ENCODE measurements around the gene ZHX3. TPM values are rescaled to one million over a fixed set of nuclear protein-coding genes. Genes with fewer than 3 reads are reported as not detected.

ZHX3 gene
- total and polyA plus RNA-seq, 9 of the 15 experiments (the other 6 are each of a cell fraction or from before 2014, with no cell fraction given) = 0.80 to 14.6 (median 4.9) TPM

DNA sequence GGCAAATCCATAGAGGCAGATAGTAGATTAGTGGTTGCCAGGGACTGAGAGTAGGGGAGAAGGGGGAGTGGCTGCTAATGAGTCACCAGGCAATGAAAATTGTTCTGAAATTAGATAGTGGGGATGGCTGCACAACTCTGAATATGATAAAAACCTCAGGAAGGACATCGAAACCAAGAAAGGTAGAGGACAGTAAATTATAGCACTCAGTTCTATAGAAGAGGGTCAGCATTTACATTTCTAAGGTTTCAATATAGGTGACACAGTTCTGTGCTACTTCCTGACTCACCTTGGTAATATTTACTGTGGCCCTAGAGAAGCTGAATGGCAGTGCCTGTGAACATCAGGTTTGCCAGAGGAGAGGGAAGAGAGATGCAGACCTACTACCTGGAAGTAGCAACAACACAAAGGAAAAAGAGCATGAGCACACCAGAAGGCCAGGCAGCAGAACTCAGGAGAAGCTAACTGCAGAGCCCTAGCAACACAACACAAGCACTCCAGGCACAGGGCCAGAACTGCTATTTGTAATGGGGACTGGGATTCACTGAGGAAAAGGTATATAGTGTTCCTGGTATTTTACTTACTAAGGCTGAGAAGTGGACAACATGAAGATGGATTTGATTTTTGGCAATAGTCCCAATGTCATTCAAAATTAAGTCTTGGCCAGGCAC is 104.2 kb downstream of the ZHX3 start:
- no peak overlapping the region for H3K4me3 ChIP-seq
- H3K27ac ChIP-seq (ENCODE audit: extremely low read depth, low read depth, low read length) = no peak overlapping the region
- peaks cover 0 to 7% of the 10 kb centered on the region in 2 experiments; a peak in 2 of 5 replicates for H3K4me1 ChIP-seq (replicated peaks in 1 of 2; ENCODE audit: control insufficient read depth in 2 of 2, insufficient read depth in 2 of 2, low read length in 2 of 2)
- no peak for FAIRE-seq
- H3K4me2 ChIP-seq (ENCODE audit: insufficient read depth, low read length) = no peak overlapping the region
- no peaks in the 10 kb centered on the region for H3K36me3 ChIP-seq (ENCODE audit: control insufficient read depth, insufficient read depth, low read length)
- in situ Hi-C loops (cut with MboI) = no loop called here
- H4K20me1 ChIP-seq (replicated peaks; ENCODE audit: control insufficient read depth, insufficient read depth, low read length) = no peaks in the 10 kb centered on the region
- no peaks in the 10 kb centered on the region for H3K9me1 ChIP-seq (ENCODE audit: control insufficient read depth, insufficient read depth, low read length)
- no peaks in the 10 kb centered on the region for H3K27me3 ChIP-seq (ENCODE audit: control insufficient read depth in 2 of 2, insufficient read depth in 2 of 2, low read length in 2 of 2)
- H2AFZ ChIP-seq (ENCODE audit: low read depth, low read length) = no peak overlapping the region
- no peak overlapping the region for H3K9ac ChIP-seq (ENCODE audit: insufficient read depth in 1 of 2, low read depth in 2 of 2, low read length in 2 of 2)
- peak; percentile 72 for ATAC-seq
- BruUV-seq (replicated peaks) = no TSS peak
- H3K9me3 ChIP-seq (replicated peaks; ENCODE audit: control insufficient read depth, insufficient read depth, low read depth, low read length) = no peaks in the 10 kb centered on the region
- 0% methylated on average over 1 of the region's 1 CpG for WGBS (ENCODE audit: insufficient coverage, low coverage, missing lambda C conversion rate)
- DNase-seq (ENCODE audit: extremely low read depth in 1 of 4, low spot score in 3 of 4) = peak in 1 of 4 experiments; percentile 24
- CTCF ChIA-PET (ENCODE audit: low intra/inter-chr PET ratio) = no interaction called here
- H3K79me2 ChIP-seq (ENCODE audit: control insufficient read depth, insufficient read depth, low read length) = no peaks in the 10 kb centered on the region
- POLR2A ChIA-PET = interaction anchor here (1.4 kb wide), 1 partner anchor 11 kb away, joined by 4 read pairs; no protein-coding TSS in a partner anchor
- intact Hi-C loops (cut with micrococcal nuclease) = no loop called here
- TF ChIP-seq FOSL1 (tag; conservative IDR thresholded peaks at IDR 0.05) = peak; percentile 69
- no peak for TF ChIP-seq FUS (optimal IDR thresholded peaks at IDR 0.05; ENCODE audit: low read depth, low read length)
- no peak for TF ChIP-seq SMARCE1 (IDR thresholded peaks at IDR 0.05)
- peak; percentile 31; the same call in 1 of the 2 replicates for TF ChIP-seq DPF2 (IDR thresholded peaks at IDR 0.05)
- TF ChIP-seq ZNF143 (CRISPR knock-in tag; IDR thresholded peaks at IDR 0.05) = no peak
- no peak for TF ChIP-seq ZBTB1 (CRISPR knock-in tag; IDR thresholded peaks at IDR 0.05; ENCODE audit: borderline replicate concordance, low read depth)
- peak; percentile 40 for TF ChIP-seq ARID1B (IDR thresholded peaks at IDR 0.05)
- peak; percentile 94 for TF ChIP-seq PRDM10 (IDR thresholded peaks at IDR 0.05; ENCODE audit: partially characterized antibody)
- TF ChIP-seq, protein P1, sequence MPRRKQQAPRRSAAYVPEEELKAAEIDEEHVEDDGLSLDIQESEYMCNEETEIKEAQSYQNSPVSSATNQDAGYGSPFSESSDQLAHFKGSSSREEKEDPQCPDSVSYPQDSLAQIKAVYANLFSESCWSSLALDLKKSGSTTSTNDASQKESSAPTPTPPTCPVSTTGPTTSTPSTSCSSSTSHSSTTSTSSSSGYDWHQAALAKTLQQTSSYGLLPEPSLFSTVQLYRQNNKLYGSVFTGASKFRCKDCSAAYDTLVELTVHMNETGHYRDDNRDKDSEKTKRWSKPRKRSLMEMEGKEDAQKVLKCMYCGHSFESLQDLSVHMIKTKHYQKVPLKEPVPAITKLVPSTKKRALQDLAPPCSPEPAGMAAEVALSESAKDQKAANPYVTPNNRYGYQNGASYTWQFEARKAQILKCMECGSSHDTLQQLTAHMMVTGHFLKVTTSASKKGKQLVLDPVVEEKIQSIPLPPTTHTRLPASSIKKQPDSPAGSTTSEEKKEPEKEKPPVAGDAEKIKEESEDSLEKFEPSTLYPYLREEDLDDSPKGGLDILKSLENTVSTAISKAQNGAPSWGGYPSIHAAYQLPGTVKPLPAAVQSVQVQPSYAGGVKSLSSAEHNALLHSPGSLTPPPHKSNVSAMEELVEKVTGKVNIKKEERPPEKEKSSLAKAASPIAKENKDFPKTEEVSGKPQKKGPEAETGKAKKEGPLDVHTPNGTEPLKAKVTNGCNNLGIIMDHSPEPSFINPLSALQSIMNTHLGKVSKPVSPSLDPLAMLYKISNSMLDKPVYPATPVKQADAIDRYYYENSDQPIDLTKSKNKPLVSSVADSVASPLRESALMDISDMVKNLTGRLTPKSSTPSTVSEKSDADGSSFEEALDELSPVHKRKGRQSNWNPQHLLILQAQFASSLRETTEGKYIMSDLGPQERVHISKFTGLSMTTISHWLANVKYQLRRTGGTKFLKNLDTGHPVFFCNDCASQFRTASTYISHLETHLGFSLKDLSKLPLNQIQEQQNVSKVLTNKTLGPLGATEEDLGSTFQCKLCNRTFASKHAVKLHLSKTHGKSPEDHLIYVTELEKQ (CRISPR knock-in tag; IDR thresholded peaks at IDR 0.05) = no peak
- TF ChIP-seq, protein P2, sequence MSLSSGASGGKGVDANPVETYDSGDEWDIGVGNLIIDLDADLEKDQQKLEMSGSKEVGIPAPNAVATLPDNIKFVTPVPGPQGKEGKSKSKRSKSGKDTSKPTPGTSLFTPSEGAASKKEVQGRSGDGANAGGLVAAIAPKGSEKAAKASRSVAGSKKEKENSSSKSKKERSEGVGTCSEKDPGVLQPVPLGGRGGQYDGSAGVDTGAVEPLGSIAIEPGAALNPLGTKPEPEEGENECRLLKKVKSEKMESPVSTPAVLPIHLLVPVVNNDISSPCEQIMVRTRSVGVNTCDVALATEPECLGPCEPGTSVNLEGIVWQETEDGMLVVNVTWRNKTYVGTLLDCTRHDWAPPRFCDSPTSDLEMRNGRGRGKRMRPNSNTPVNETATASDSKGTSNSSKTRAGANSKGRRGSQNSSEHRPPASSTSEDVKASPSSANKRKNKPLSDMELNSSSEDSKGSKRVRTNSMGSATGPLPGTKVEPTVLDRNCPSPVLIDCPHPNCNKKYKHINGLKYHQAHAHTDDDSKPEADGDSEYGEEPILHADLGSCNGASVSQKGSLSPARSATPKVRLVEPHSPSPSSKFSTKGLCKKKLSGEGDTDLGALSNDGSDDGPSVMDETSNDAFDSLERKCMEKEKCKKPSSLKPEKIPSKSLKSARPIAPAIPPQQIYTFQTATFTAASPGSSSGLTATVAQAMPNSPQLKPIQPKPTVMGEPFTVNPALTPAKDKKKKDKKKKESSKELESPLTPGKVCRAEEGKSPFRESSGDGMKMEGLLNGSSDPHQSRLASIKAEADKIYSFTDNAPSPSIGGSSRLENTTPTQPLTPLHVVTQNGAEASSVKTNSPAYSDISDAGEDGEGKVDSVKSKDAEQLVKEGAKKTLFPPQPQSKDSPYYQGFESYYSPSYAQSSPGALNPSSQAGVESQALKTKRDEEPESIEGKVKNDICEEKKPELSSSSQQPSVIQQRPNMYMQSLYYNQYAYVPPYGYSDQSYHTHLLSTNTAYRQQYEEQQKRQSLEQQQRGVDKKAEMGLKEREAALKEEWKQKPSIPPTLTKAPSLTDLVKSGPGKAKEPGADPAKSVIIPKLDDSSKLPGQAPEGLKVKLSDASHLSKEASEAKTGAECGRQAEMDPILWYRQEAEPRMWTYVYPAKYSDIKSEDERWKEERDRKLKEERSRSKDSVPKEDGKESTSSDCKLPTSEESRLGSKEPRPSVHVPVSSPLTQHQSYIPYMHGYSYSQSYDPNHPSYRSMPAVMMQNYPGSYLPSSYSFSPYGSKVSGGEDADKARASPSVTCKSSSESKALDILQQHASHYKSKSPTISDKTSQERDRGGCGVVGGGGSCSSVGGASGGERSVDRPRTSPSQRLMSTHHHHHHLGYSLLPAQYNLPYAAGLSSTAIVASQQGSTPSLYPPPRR (CRISPR knock-in tag; IDR thresholded peaks at IDR 0.05; ENCODE audit: borderline replicate concordance) = no peak
